Loucy (cell line): ENCODE measurements around the gene DOCK3.

ENCODE experiments used
- H2AFZ ChIP-seq: fragments of 200-600 bp; sonication (generic); 2 replicates; pipeline ENCODE4 v1.6.0; 2016; ENCODE audit warnings: antibody characterized with exemption, mild to moderate bottlenecking, low read length, moderate library complexity
- H3F3A ChIP-seq: fragments of 200-600 bp; 2 replicates; pipeline ENCODE4 v1.6.0; 2016; ENCODE audit warnings: antibody characterized with exemption, low read depth, mild to moderate bottlenecking
- H3K27me3 ChIP-seq: fragments of 200-600 bp; sonication (generic); 2 replicates; pipeline ENCODE4 v1.6.1; 2014; ENCODE audit warnings: low read length, mild to moderate bottlenecking; ENCODE audit not compliant: insufficient read depth, poor library complexity, severe bottlenecking
- H3K36me3 ChIP-seq: fragments of 200-600 bp; sonication (generic); 2 replicates; pipeline ENCODE4 v1.6.1; 2016; ENCODE audit warnings: low read length; ENCODE audit not compliant: insufficient read depth
- H3K4me1 ChIP-seq: fragments of 200-600 bp; sonication (generic); 2 replicates; pipeline ENCODE4 v1.5.1; 2014; ENCODE audit warnings: low read length, mild to moderate bottlenecking; ENCODE audit not compliant: insufficient read depth, poor library complexity, severe bottlenecking
- H3K4me2 ChIP-seq: fragments of 200-600 bp; sonication (generic); 2 replicates; pipeline ENCODE4 v1.6.0; 2014; ENCODE audit warnings: antibody characterized with exemption, low read length, low read depth, mild to moderate bottlenecking; ENCODE audit not compliant: poor library complexity, severe bottlenecking
- H3K4me3 ChIP-seq: fragments of 200-600 bp; sonication (generic); 2 replicates; pipeline ENCODE4 v1.5.1; 2014; ENCODE audit warnings: low read length, mild to moderate bottlenecking, mixed read lengths; ENCODE audit not compliant: poor library complexity, severe bottlenecking
- H3K79me2 ChIP-seq: fragments of 200-600 bp; sonication (generic); 2 replicates; pipeline ENCODE4 v1.6.1; 2014; ENCODE audit warnings: low read length; ENCODE audit not compliant: insufficient read depth
- H3K9ac ChIP-seq: fragments of 200-600 bp; sonication (generic); 2 replicates; pipeline ENCODE4 v1.6.0; 2014; ENCODE audit warnings: mild to moderate bottlenecking, low read depth, low read length, moderate library complexity; ENCODE audit not compliant: poor library complexity, severe bottlenecking
- H3K9me2 ChIP-seq: fragments of 200-600 bp; sonication (generic); replicated peaks from 2 replicates; pipeline ENCODE4 v1.6.1; 2016; ENCODE audit warnings: low read depth, low read length, mixed read lengths
- H3K9me3 ChIP-seq: fragments of 200-600 bp; sonication (generic); 2 replicates; pipeline ENCODE4 v1.6.1; 2014; ENCODE audit warnings: mild to moderate bottlenecking, antibody characterized with exemption, low read length, low read depth; ENCODE audit not compliant: insufficient read depth
- H4K20me1 ChIP-seq: fragments of 200-600 bp; sonication (generic); 2 replicates; pipeline ENCODE4 v1.6.0; 2014; ENCODE audit warnings: antibody characterized with exemption, low read length, mild to moderate bottlenecking; ENCODE audit not compliant: insufficient read depth, poor library complexity, severe bottlenecking
- CTCF ChIP-seq: fragments of 200-600 bp; sonication (generic); conservative IDR thresholded peaks from 2 replicates; pipeline ENCODE4 v1.5.1; 2014; ENCODE audit warnings: mild to moderate bottlenecking, antibody characterized with exemption, low read length
- EZH2phosphoT487 ChIP-seq: fragments of 200-600 bp; IDR thresholded peaks from 2 replicates; pipeline ENCODE4 v1.6.1; 2018; ENCODE audit warnings: antibody characterized with exemption, mild to moderate bottlenecking, moderate library complexity, borderline replicate concordance

DOCK3 gene

GRCh38 chr3:51002495-51002894 is 327.8 kb downstream of the DOCK3 start:
- Histone ChIP-seq H3K4me1 (no peaks in the 10 kb centered on the region), H3K4me2 (no peak overlapping the region), H3F3A (no peaks in the 10 kb centered on the region), H3K79me2 (no peaks in the 10 kb centered on the region), H3K9me3 (no peaks in the 10 kb centered on the region), H3K9me2 (no peaks in the 10 kb centered on the region), H3K9ac (no peak overlapping the region), H2AFZ (no peak overlapping the region), H3K36me3 (no peaks in the 10 kb centered on the region), H3K27me3 (no peaks in the 10 kb centered on the region), H3K4me3 (no peak overlapping the region), H4K20me1 (no peaks in the 10 kb centered on the region)
- TF ChIP-seq EZH2phosphoT487 (no peak), CTCF (no peak)

GRCh38 chr3:51004235-51004634 is 329.5 kb downstream of the DOCK3 start:
- Histone ChIP-seq H3K9ac (no peak overlapping the region), H4K20me1 (no peaks in the 10 kb centered on the region), H3F3A (no peaks in the 10 kb centered on the region), H3K4me3 (no peak overlapping the region), H2AFZ (no peak overlapping the region), H3K4me1 (no peaks in the 10 kb centered on the region), H3K27me3 (no peaks in the 10 kb centered on the region), H3K9me2 (no peaks in the 10 kb centered on the region), H3K4me2 (no peak overlapping the region), H3K9me3 (no peaks in the 10 kb centered on the region), H3K79me2 (no peaks in the 10 kb centered on the region), H3K36me3 (no peaks in the 10 kb centered on the region)
- TF ChIP-seq CTCF, result no peak
- no peak for TF ChIP-seq EZH2phosphoT487

GRCh38 chr3:51024121-51024520 is 349.4 kb downstream of the DOCK3 start:
- Histone ChIP-seq H4K20me1 (no peaks in the 10 kb centered on the region), H3K9ac (no peak overlapping the region), H3F3A (no peaks in the 10 kb centered on the region), H3K9me3 (no peaks in the 10 kb centered on the region), H3K4me3 (no peak overlapping the region), H3K4me1 (no peaks in the 10 kb centered on the region), H2AFZ (no peak overlapping the region), H3K79me2 (no peaks in the 10 kb centered on the region), H3K9me2 (no peaks in the 10 kb centered on the region), H3K4me2 (no peak overlapping the region), H3K27me3 (no peaks in the 10 kb centered on the region), H3K36me3 (no peaks in the 10 kb centered on the region)
- TF ChIP-seq EZH2phosphoT487, result no peak
